ENCODE data around the gene TMEM200A.
A peak's percentile ranks its signal among the peaks of the same experiment; 100 is the strongest.
"Not testable (repeated sequence)": the region's sequence is repeated elsewhere in the genome, so short reads cannot be mapped to it uniquely, and the experiment has no call there.

Gene TMEM200A

GRCh38 chr6:130365166-130366106, at the start of gene TMEM200A:
TSS of gene TMEM200A (plus strand) at chr6:130366017. CDS start at chr6:130440423, 74,406 bp downstream.
- no peaks in the 10 kb centered on the region for H3K36me3 ChIP-seq (ENCODE audit: control insufficient read depth, insufficient read depth, low read length)
- H3K9ac ChIP-seq (ENCODE audit: low read depth, low read length), result peak within 1 kb of the TSS; percentile 67

GRCh38 chr6:130320908-130321307, 44.9 kb upstream of the TMEM200A start:
- Histone ChIP-seq H3K9me3 (ENCODE audit: control insufficient read depth, insufficient read depth, low read length) (no peaks in the 10 kb centered on the region), H3K4me1 (ENCODE audit: control insufficient read depth, insufficient read depth, low read length) (no peaks in the 10 kb centered on the region), H3K36me3 (ENCODE audit: control insufficient read depth, insufficient read depth, low read length) (no peaks in the 10 kb centered on the region), H3K27me3 (ENCODE audit: control insufficient read depth, insufficient read depth, low read length) (no peaks in the 10 kb centered on the region), H3K9ac (ENCODE audit: low read depth, low read length) (no peak overlapping the region), H3K4me3 (ENCODE audit: low read depth, low read length) (no peak overlapping the region)

More at GRCh38 chr6:130365166-130366106, at the start of gene TMEM200A:
- Histone ChIP-seq H3K27me3 (ENCODE audit: control insufficient read depth, insufficient read depth, low read length) (peaks cover 3% of the 10 kb centered on the region), H3K4me3 (ENCODE audit: low read depth, low read length) (peak within 1 kb of the TSS; percentile 87), H3K4me1 (ENCODE audit: control insufficient read depth, insufficient read depth, low read length) (peaks cover 8% of the 10 kb centered on the region), H3K9me3 (ENCODE audit: control insufficient read depth, insufficient read depth, low read length) (no peaks in the 10 kb centered on the region)

DNA sequence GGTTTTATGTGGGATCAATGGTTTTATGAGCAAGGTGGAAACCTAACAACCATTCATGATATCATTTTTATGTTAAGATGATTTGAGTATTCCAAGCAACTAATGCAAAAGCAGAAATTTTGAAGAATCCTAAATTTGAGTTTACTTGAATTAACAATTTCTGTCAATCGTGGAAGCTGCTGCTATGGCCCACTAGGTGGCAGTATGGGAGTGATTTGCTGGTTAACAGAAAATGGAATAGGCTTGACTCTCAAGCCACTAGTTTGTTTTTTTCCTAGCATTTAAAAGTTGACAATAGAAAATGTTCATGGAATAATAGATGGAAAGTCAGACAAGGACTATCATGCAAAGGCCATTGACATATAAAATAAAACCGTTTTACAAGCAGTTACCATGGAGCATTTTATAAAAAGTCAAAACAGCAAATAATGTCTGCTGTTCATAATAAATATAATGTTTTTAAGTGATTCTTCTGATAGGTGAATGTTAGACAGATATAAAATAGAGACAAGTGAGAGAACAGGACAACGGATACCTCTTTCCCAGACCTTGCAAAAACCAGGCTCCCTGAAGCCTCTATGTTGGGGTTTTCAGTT, 43.0 kb upstream of the TMEM200A start:
- H3K9me3 ChIP-seq (ENCODE audit: control insufficient read depth, insufficient read depth, low read length), result no peaks in the 10 kb centered on the region
- H3K9ac ChIP-seq (ENCODE audit: low read depth, low read length), result no peak overlapping the region
- no peak overlapping the region for H3K4me3 ChIP-seq (ENCODE audit: low read depth, low read length)
- no peaks in the 10 kb centered on the region for H3K36me3 ChIP-seq (ENCODE audit: control insufficient read depth, insufficient read depth, low read length)
- no peaks in the 10 kb centered on the region for H3K27me3 ChIP-seq (ENCODE audit: control insufficient read depth, insufficient read depth, low read length)
- H3K4me1 ChIP-seq (ENCODE audit: control insufficient read depth, insufficient read depth, low read length), result no peaks in the 10 kb centered on the region

DNA sequence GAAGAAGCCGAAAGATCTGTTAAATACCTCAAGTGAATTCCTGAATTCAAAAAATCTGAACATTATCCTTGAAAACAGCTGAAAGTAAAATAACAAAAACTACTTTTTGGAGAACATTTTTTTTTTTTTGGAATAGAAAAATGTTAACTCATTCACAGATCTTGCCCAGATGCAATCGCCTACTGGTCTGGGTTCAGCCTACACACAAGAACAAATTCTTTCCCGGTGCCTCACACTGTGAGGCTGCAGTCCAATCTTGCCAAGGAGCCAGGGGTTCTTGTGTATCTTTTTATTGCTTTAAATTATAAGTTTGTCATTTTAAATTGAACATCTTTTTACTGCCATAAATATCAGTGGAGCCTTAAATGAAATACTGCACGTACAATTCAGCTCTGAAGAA, 41.2 kb upstream of the TMEM200A start:
- no peak overlapping the region for H3K9ac ChIP-seq (ENCODE audit: low read depth, low read length)
- no peaks in the 10 kb centered on the region for H3K4me1 ChIP-seq (ENCODE audit: control insufficient read depth, insufficient read depth, low read length)
- H3K4me3 ChIP-seq (ENCODE audit: low read depth, low read length), result no peak overlapping the region
- no peaks in the 10 kb centered on the region for H3K9me3 ChIP-seq (ENCODE audit: control insufficient read depth, insufficient read depth, low read length)
- H3K36me3 ChIP-seq (ENCODE audit: control insufficient read depth, insufficient read depth, low read length), result no peaks in the 10 kb centered on the region
- H3K27me3 ChIP-seq (ENCODE audit: control insufficient read depth, insufficient read depth, low read length), result no peaks in the 10 kb centered on the region

DNA sequence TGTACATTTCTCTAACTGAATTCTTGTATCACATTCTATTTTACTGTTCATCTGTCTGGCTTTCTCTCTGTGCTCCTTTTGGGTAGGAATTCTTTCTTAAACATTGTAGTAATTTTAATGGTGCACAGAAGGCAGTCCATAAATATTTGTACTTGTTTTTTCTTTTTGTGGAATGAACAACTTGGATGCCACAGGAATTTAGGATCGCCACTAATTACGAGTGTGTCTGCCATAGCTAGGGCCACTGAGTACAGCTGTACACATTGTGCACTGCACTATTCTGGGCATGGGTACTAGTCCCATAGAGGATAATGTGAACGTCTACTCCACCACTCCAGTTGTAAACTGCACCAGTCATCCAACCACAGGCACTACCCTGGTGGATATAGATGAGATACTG, 39.3 kb upstream of the TMEM200A start:
- Histone ChIP-seq H3K9ac (ENCODE audit: low read depth, low read length) (no peak overlapping the region), H3K4me1 (ENCODE audit: control insufficient read depth, insufficient read depth, low read length) (no peaks in the 10 kb centered on the region), H3K9me3 (ENCODE audit: control insufficient read depth, insufficient read depth, low read length) (no peaks in the 10 kb centered on the region), H3K27me3 (ENCODE audit: control insufficient read depth, insufficient read depth, low read length) (no peaks in the 10 kb centered on the region), H3K4me3 (ENCODE audit: low read depth, low read length) (no peak overlapping the region), H3K36me3 (ENCODE audit: control insufficient read depth, insufficient read depth, low read length) (no peaks in the 10 kb centered on the region)

DNA sequence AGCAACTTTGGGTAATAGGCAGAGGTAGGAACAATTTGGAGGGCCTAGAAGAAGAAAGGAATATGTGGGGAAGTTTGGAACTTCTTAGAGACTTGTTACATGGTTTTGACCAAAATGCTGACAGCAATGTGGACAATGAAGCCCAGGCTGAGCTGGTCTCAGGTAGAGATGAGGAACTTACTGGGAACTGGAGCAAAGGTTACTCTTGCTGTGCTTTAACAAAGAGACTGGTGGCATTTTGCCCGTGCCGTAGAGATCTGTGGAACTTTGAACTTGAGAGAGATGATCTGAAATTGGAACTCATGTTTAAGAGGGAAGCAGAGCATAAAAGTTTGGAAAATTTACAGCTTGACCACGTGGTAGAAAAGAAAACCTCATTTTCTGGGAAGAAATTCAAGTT, 28.3 kb upstream of the TMEM200A start:
- no peak overlapping the region for H3K9ac ChIP-seq (ENCODE audit: low read depth, low read length)
- no peak overlapping the region for H3K4me3 ChIP-seq (ENCODE audit: low read depth, low read length)
- H3K9me3 ChIP-seq (ENCODE audit: control insufficient read depth, insufficient read depth, low read length), result no peaks in the 10 kb centered on the region
- H3K36me3 ChIP-seq (ENCODE audit: control insufficient read depth, insufficient read depth, low read length), result no peaks in the 10 kb centered on the region
- no peaks in the 10 kb centered on the region for H3K4me1 ChIP-seq (ENCODE audit: control insufficient read depth, insufficient read depth, low read length)
- H3K27me3 ChIP-seq (ENCODE audit: control insufficient read depth, insufficient read depth, low read length), result no peaks in the 10 kb centered on the region

DNA sequence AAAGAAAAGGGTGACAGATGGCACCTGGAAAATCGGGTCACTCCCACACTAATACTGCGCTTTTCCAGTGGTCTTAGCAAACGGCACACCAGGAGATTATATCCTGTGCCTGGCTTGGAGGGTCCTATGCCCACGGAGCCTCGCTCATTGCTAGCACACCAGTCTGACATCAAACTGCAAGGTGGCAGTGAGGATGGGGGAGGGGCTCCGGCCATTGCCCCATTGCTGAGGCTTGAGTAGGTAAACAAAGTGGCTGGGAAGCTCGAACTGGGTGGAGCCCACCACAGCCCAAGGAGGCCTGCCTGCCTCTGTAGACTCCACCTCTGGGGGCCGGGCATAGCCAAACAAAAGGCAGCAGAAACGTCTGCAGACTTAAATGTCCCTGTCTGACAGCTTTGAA, 19.5 kb upstream of the TMEM200A start:
- not testable (repeated sequence) for H3K36me3 ChIP-seq (ENCODE audit: control insufficient read depth, insufficient read depth, low read length); H3K9ac ChIP-seq (ENCODE audit: low read depth, low read length); H3K27me3 ChIP-seq (ENCODE audit: control insufficient read depth, insufficient read depth, low read length); H3K4me3 ChIP-seq (ENCODE audit: low read depth, low read length); H3K4me1 ChIP-seq (ENCODE audit: control insufficient read depth, insufficient read depth, low read length); H3K9me3 ChIP-seq (ENCODE audit: control insufficient read depth, insufficient read depth, low read length)

GRCh38 chr6:130354322-130354721, 11.5 kb upstream of the TMEM200A start:
- Histone ChIP-seq H3K36me3 (ENCODE audit: control insufficient read depth, insufficient read depth, low read length) (no peaks in the 10 kb centered on the region), H3K4me3 (ENCODE audit: low read depth, low read length) (no peak overlapping the region), H3K4me1 (ENCODE audit: control insufficient read depth, insufficient read depth, low read length) (no peaks in the 10 kb centered on the region), H3K9ac (ENCODE audit: low read depth, low read length) (no peak overlapping the region), H3K27me3 (ENCODE audit: control insufficient read depth, insufficient read depth, low read length) (no peaks in the 10 kb centered on the region), H3K9me3 (ENCODE audit: control insufficient read depth, insufficient read depth, low read length) (no peaks in the 10 kb centered on the region)

DNA sequence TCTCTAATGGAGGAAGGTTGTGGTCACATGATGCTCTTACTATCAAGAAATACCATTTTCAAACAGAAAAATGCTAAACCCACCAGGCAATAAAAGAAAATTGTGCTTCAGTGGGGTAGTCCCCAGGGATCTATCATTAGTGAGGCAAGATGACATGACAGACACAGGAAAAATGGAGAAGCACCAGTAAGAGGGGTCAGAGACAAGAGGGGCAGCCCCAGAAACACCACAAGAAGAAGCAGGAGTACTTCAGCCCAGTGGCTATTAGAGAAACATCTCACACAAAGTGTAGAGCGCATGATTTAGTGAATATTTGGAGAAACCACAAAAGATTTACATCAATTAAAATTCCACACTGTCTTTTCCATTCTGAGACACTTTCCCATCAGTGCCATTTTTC, 10.2 kb upstream of the TMEM200A start:
- H3K36me3 ChIP-seq (ENCODE audit: control insufficient read depth, insufficient read depth, low read length), result no peaks in the 10 kb centered on the region
- H3K27me3 ChIP-seq (ENCODE audit: control insufficient read depth, insufficient read depth, low read length), result no peaks in the 10 kb centered on the region
- H3K4me3 ChIP-seq (ENCODE audit: low read depth, low read length), result no peak overlapping the region
- no peaks in the 10 kb centered on the region for H3K4me1 ChIP-seq (ENCODE audit: control insufficient read depth, insufficient read depth, low read length)
- no peak overlapping the region for H3K9ac ChIP-seq (ENCODE audit: low read depth, low read length)
- H3K9me3 ChIP-seq (ENCODE audit: control insufficient read depth, insufficient read depth, low read length), result no peaks in the 10 kb centered on the region

- Histone ChIP-seq H3K4me3 (ENCODE audit: low read depth, low read length) (no peak overlapping the region), H3K9me3 (ENCODE audit: control insufficient read depth, insufficient read depth, low read length) (no peaks in the 10 kb centered on the region), H3K4me1 (ENCODE audit: control insufficient read depth, insufficient read depth, low read length) (no peaks in the 10 kb centered on the region), H3K9ac (ENCODE audit: low read depth, low read length) (no peak overlapping the region), H3K27me3 (ENCODE audit: control insufficient read depth, insufficient read depth, low read length) (no peaks in the 10 kb centered on the region), H3K36me3 (ENCODE audit: control insufficient read depth, insufficient read depth, low read length) (no peaks in the 10 kb centered on the region)
Measured at GRCh38 chr6:130357436-130357835, 8.4 kb upstream of the TMEM200A start.

- Histone ChIP-seq H3K4me1 (ENCODE audit: control insufficient read depth, insufficient read depth, low read length) (no peaks in the 10 kb centered on the region), H3K36me3 (ENCODE audit: control insufficient read depth, insufficient read depth, low read length) (no peaks in the 10 kb centered on the region), H3K4me3 (ENCODE audit: low read depth, low read length) (no peak overlapping the region), H3K9ac (ENCODE audit: low read depth, low read length) (no peak overlapping the region), H3K9me3 (ENCODE audit: control insufficient read depth, insufficient read depth, low read length) (no peaks in the 10 kb centered on the region), H3K27me3 (ENCODE audit: control insufficient read depth, insufficient read depth, low read length) (no peaks in the 10 kb centered on the region)
Measured at GRCh38 chr6:130359736-130360135, 6.1 kb upstream of the TMEM200A start.

GRCh38 chr6:130362128-130362527, 3.7 kb upstream of the TMEM200A start:
- no peak overlapping the region for H3K9ac ChIP-seq (ENCODE audit: low read depth, low read length)
- H3K4me3 ChIP-seq (ENCODE audit: low read depth, low read length), result no peak overlapping the region
- no peaks in the 10 kb centered on the region for H3K4me1 ChIP-seq (ENCODE audit: control insufficient read depth, insufficient read depth, low read length)
- H3K36me3 ChIP-seq (ENCODE audit: control insufficient read depth, insufficient read depth, low read length), result no peaks in the 10 kb centered on the region
- no peaks in the 10 kb centered on the region for H3K9me3 ChIP-seq (ENCODE audit: control insufficient read depth, insufficient read depth, low read length)
- H3K27me3 ChIP-seq (ENCODE audit: control insufficient read depth, insufficient read depth, low read length), result peaks cover 3% of the 10 kb centered on the region
